Measurements from ENCODE around the gene CABYR. TPM values are rescaled to one million over a fixed set of nuclear protein-coding genes. Genes with fewer than 3 reads are reported as not detected.

CABYR gene
- total RNA-seq, 1 donor from 2014 or later = not detected

- H3K36me3 ChIP-seq = peaks cover 73% of the 10 kb centered on the region
- intact Hi-C loops (cut with micrococcal nuclease) = no loop called here
- TF ChIP-seq CTCF (IDR thresholded peaks at IDR 0.05; ENCODE audit: borderline replicate concordance) = no peak
- no peaks in the 10 kb centered on the region for H3K9me3 ChIP-seq (replicated peaks)
- DNase-seq = no peak
- no peak overlapping the region for H3K4me3 ChIP-seq
- H3K27me3 ChIP-seq (ENCODE audit: low read depth) = no peaks in the 10 kb centered on the region
- H3K27ac ChIP-seq (replicated peaks) = no peak overlapping the region
- H3K4me1 ChIP-seq = no peaks in the 10 kb centered on the region
These were observed 31.5 kb downstream of the CABYR start for GRCh38 chr18:24170360-24170759.

- no peaks in the 10 kb centered on the region for H3K9me3 ChIP-seq (replicated peaks)
- TF ChIP-seq CTCF (IDR thresholded peaks at IDR 0.05; ENCODE audit: borderline replicate concordance) = no peak
- H3K27me3 ChIP-seq (ENCODE audit: low read depth) = no peaks in the 10 kb centered on the region
- peaks cover 12% of the 10 kb centered on the region for H3K4me1 ChIP-seq
- no peak overlapping the region for H3K4me3 ChIP-seq
- peaks cover 49% of the 10 kb centered on the region for H3K36me3 ChIP-seq
- intact Hi-C loops (cut with micrococcal nuclease) = no loop called here
- DNase-seq = no peak
- H3K27ac ChIP-seq (replicated peaks) = no peak overlapping the region
These were observed 35.1 kb downstream of the CABYR start for GRCh38 chr18:24173997-24174396.

GRCh38 chr18:24176727-24177416, 38.0 kb downstream of the CABYR start:
- peak; percentile 87 for TF ChIP-seq CTCF (IDR thresholded peaks at IDR 0.05; ENCODE audit: borderline replicate concordance)
- Histone ChIP-seq H3K4me1 (peaks cover 12% of the 10 kb centered on the region), H3K27me3 (ENCODE audit: low read depth) (no peaks in the 10 kb centered on the region), H3K4me3 (no peak overlapping the region), H3K27ac (replicated peaks) (no peak overlapping the region), H3K36me3 (peaks cover 47% of the 10 kb centered on the region), H3K9me3 (replicated peaks) (no peaks in the 10 kb centered on the region)
- DNase-seq = peak; percentile 42
- intact Hi-C loops (cut with micrococcal nuclease) = no loop called here

- no peak overlapping the region for H3K4me3 ChIP-seq
- no peaks in the 10 kb centered on the region for H3K27me3 ChIP-seq (ENCODE audit: low read depth)
- peaks cover 47% of the 10 kb centered on the region for H3K36me3 ChIP-seq
- intact Hi-C loops (cut with micrococcal nuclease) = no loop called here
- no peak overlapping the region for H3K27ac ChIP-seq (replicated peaks)
- DNase-seq = no peak
- H3K4me1 ChIP-seq = peaks cover 12% of the 10 kb centered on the region
- no peak for TF ChIP-seq CTCF (IDR thresholded peaks at IDR 0.05; ENCODE audit: borderline replicate concordance)
- no peaks in the 10 kb centered on the region for H3K9me3 ChIP-seq (replicated peaks)
These were observed 38.8 kb downstream of the CABYR start for GRCh38 chr18:24177499-24178133.

- Histone ChIP-seq H3K4me1 (peaks cover 12% of the 10 kb centered on the region), H3K4me3 (no peak overlapping the region), H3K27me3 (ENCODE audit: low read depth) (no peaks in the 10 kb centered on the region), H3K27ac (replicated peaks) (no peak overlapping the region), H3K9me3 (replicated peaks) (no peaks in the 10 kb centered on the region), H3K36me3 (peaks cover 34% of the 10 kb centered on the region)
- no peak for TF ChIP-seq CTCF (IDR thresholded peaks at IDR 0.05; ENCODE audit: borderline replicate concordance)
- intact Hi-C loops (cut with micrococcal nuclease) = no loop called here
- no peak for DNase-seq
These were observed 41.2 kb downstream of the CABYR start for GRCh38 chr18:24180048-24180447.
